Measurements from ENCODE around the gene ACADSB.

Gene ACADSB

GRCh38 chr10:123042708-123043408 is 34.1 kb downstream of the ACADSB start:
- Mint-ChIP-seq H3K36me3 (peaks cover 6% of the 10 kb centered on the region), H3K27ac (no peak overlapping the region), H3K4me3 (no peak overlapping the region), H3K27me3 (no peaks in the 10 kb centered on the region), H3K4me1 (ENCODE audit: low read depth) (peaks cover 1% of the 10 kb centered on the region), H3K9me3 (ENCODE audit: low read depth) (no peaks in the 10 kb centered on the region)

DNA sequence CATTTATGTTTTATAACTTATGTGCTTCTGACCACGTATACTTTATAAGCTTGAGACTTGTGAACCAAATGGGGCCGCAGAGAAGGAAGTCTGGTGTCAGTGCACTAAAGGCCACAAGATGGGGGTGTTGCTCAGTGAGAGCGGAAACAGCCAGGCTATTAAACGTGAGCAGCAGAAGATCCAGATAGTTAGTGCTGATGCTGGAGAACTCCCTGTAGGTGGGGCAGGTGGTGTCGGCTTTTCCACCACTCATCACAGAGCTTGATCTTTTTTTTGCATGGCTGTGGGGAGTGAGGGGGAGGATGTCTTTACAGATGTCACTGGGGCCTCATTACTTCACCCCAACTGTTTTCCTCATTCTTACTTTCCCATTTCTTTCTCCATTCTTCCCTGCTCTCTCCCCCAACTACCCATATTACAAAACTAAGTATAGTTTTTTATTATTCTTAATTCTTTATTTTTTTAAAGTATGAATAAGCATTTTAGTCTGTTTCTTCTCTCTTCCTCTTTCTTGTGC is 34.7 kb downstream of the ACADSB start:
- peaks cover 6% of the 10 kb centered on the region for H3K36me3 Mint-ChIP-seq
- no peak overlapping the region for H3K4me3 Mint-ChIP-seq
- no peaks in the 10 kb centered on the region for H3K9me3 Mint-ChIP-seq (ENCODE audit: low read depth)
- peaks cover 1% of the 10 kb centered on the region for H3K4me1 Mint-ChIP-seq (ENCODE audit: low read depth)
- no peaks in the 10 kb centered on the region for H3K27me3 Mint-ChIP-seq
- no peak overlapping the region for H3K27ac Mint-ChIP-seq

GRCh38 chr10:123044391-123044790 is 35.6 kb downstream of the ACADSB start:
- Mint-ChIP-seq H3K4me3 (no peak overlapping the region), H3K4me1 (ENCODE audit: low read depth) (no peaks in the 10 kb centered on the region), H3K27ac (no peak overlapping the region), H3K9me3 (ENCODE audit: low read depth) (no peaks in the 10 kb centered on the region), H3K36me3 (peaks cover 6% of the 10 kb centered on the region), H3K27me3 (no peaks in the 10 kb centered on the region)

DNA sequence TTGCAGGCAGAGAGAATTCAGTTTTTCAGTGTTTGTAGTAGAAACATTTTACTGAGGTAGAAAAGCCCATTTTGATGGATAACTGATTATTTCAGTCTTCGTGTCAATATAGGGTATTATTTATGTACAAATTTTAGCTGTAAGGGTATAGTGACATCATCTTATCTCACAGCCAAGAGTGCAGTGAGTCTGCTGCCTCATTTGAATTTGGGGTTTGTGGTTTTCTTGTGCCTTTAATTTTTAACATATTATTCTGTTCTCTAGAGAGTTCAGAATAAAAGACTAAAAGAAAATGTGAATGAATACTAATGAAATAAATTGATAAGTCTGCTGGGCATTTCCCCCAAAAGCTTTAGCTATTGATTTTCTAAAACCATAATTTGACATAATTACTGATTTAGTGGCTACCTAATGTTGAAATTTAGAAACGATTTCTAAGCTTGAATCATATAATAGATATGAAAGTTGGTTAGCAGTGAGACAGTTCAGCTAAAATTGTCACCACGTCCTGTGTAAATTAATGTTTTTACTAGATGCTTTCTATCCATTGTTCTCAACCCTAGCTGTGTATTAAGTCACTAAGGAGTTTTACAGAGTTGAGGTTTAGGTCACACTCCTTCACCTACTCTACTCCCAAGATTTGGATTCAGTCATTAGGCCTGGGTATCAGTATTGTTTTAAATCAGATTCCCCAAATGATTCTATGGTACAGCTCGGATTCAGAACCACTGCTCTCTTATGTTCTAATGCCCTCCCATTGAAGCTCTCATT is 37.3 kb downstream of the ACADSB start:
- H3K27me3 Mint-ChIP-seq = no peaks in the 10 kb centered on the region
- no peaks in the 10 kb centered on the region for H3K4me1 Mint-ChIP-seq (ENCODE audit: low read depth)
- H3K4me3 Mint-ChIP-seq = no peak overlapping the region
- H3K27ac Mint-ChIP-seq = no peak overlapping the region
- peaks cover 10% of the 10 kb centered on the region for H3K36me3 Mint-ChIP-seq
- H3K9me3 Mint-ChIP-seq (ENCODE audit: low read depth) = no peaks in the 10 kb centered on the region

GRCh38 chr10:123057968-123058367 is 49.2 kb downstream of the ACADSB start:
- Mint-ChIP-seq H3K36me3 (peaks cover 16% of the 10 kb centered on the region), H3K27ac (no peak overlapping the region), H3K4me3 (no peak overlapping the region), H3K9me3 (ENCODE audit: low read depth) (no peaks in the 10 kb centered on the region), H3K27me3 (no peaks in the 10 kb centered on the region), H3K4me1 (ENCODE audit: low read depth) (no peaks in the 10 kb centered on the region)

- no peak overlapping the region for H3K27ac Mint-ChIP-seq
- H3K4me1 Mint-ChIP-seq (ENCODE audit: low read depth) = no peaks in the 10 kb centered on the region
- peaks cover 8% of the 10 kb centered on the region for H3K27me3 Mint-ChIP-seq
- no peaks in the 10 kb centered on the region for H3K36me3 Mint-ChIP-seq
- H3K4me3 Mint-ChIP-seq = no peak overlapping the region
- peaks cover 3% of the 10 kb centered on the region for H3K9me3 Mint-ChIP-seq (ENCODE audit: low read depth)
Observed at GRCh38 chr10:123061865-123062264, 53.1 kb downstream of the ACADSB start.

- no peaks in the 10 kb centered on the region for H3K4me1 Mint-ChIP-seq (ENCODE audit: low read depth)
- H3K27me3 Mint-ChIP-seq = peaks cover 8% of the 10 kb centered on the region
- H3K36me3 Mint-ChIP-seq = no peaks in the 10 kb centered on the region
- peaks cover 3% of the 10 kb centered on the region for H3K9me3 Mint-ChIP-seq (ENCODE audit: low read depth)
- H3K4me3 Mint-ChIP-seq = no peak overlapping the region
- no peak overlapping the region for H3K27ac Mint-ChIP-seq
Observed at GRCh38 chr10:123062726-123063125, 53.9 kb downstream of the ACADSB start.

GRCh38 chr10:123068087-123068853 is 59.5 kb downstream of the ACADSB start:
- Mint-ChIP-seq H3K27ac (no peak overlapping the region), H3K27me3 (peaks cover 10% of the 10 kb centered on the region), H3K9me3 (ENCODE audit: low read depth) (peaks cover 3% of the 10 kb centered on the region), H3K4me1 (ENCODE audit: low read depth) (no peaks in the 10 kb centered on the region), H3K4me3 (no peak overlapping the region), H3K36me3 (no peaks in the 10 kb centered on the region)

DNA sequence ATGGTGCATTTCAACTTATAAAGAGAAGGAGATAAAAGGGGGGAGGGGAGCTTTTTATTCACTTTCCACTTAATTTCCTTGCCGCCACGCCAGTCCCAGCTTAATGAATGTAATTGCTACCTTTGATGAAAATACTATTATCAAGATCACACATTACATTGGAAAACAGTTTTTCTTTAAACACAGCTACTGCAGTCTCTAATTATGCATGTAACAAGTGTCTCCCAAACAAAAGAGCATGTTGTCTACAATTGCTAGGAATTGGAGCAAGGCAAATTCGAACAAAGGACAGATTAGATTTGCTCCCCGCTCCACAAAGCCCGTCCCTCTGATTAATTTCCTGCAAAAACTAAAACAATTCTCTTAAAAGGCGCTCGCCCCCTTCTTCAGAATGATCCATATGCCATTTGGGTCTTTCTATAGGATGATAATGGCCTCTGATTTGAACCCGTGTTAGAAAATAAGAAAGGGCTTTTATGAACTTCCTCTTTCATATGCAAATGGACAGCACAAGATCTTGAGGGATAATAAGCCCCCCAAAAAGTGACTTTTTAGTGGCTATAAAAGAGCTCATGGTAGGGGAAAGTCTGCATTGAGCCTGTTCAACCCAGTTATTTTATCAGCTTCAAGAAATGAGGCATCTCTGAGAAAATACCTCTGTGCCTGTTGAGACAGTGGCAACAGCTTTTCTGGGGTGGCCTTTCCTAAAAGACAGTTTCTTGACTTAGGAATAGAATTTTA is 60.6 kb downstream of the ACADSB start:
- Mint-ChIP-seq H3K4me3 (no peak overlapping the region), H3K4me1 (ENCODE audit: low read depth) (no peaks in the 10 kb centered on the region), H3K27ac (no peak overlapping the region), H3K36me3 (no peaks in the 10 kb centered on the region), H3K27me3 (peaks cover 10% of the 10 kb centered on the region), H3K9me3 (ENCODE audit: low read depth) (peaks cover 3% of the 10 kb centered on the region)

GRCh38 chr10:123073187-123073586 is 64.4 kb downstream of the ACADSB start:
- H3K4me1 Mint-ChIP-seq (ENCODE audit: low read depth) = no peaks in the 10 kb centered on the region
- no peaks in the 10 kb centered on the region for H3K36me3 Mint-ChIP-seq
- H3K27ac Mint-ChIP-seq = no peak overlapping the region
- H3K27me3 Mint-ChIP-seq = peaks cover 8% of the 10 kb centered on the region
- no peaks in the 10 kb centered on the region for H3K9me3 Mint-ChIP-seq (ENCODE audit: low read depth)
- no peak overlapping the region for H3K4me3 Mint-ChIP-seq

GRCh38 chr10:123074215-123074614 is 65.4 kb downstream of the ACADSB start:
- Mint-ChIP-seq H3K4me1 (ENCODE audit: low read depth) (no peaks in the 10 kb centered on the region), H3K4me3 (no peak overlapping the region), H3K27ac (no peak overlapping the region), H3K9me3 (ENCODE audit: low read depth) (no peaks in the 10 kb centered on the region), H3K36me3 (no peaks in the 10 kb centered on the region), H3K27me3 (peaks cover 9% of the 10 kb centered on the region)

DNA sequence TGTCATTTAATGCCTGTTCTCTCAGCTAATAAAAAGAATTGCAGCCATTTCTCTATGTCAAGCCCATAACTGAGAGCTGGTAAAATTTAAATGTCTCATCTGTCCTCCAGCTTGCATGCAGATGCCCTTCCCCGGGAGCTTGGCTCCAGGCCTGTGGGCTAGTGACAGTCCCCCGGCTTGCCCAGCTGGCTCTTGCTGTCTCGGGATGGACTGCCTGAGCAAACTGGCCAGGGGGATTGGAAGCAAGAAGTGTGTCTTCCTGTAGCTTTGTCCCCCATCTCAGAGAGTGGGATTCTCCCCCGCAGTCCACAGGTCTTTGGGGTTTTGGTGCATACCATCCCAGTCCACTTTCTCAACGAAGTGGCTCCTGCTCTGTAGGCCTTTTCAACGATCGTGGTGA is 73.1 kb downstream of the ACADSB start:
- Mint-ChIP-seq H3K27ac (no peak overlapping the region), H3K36me3 (no peaks in the 10 kb centered on the region), H3K4me1 (ENCODE audit: low read depth) (no peaks in the 10 kb centered on the region), H3K4me3 (no peak overlapping the region), H3K9me3 (ENCODE audit: low read depth) (no peaks in the 10 kb centered on the region), H3K27me3 (peaks cover 22% of the 10 kb centered on the region)

- H3K9me3 Mint-ChIP-seq (ENCODE audit: low read depth) = no peaks in the 10 kb centered on the region
- no peak overlapping the region for H3K27ac Mint-ChIP-seq
- H3K4me1 Mint-ChIP-seq (ENCODE audit: low read depth) = no peaks in the 10 kb centered on the region
- H3K36me3 Mint-ChIP-seq = no peaks in the 10 kb centered on the region
- H3K27me3 Mint-ChIP-seq = peaks cover 15% of the 10 kb centered on the region
- no peak overlapping the region for H3K4me3 Mint-ChIP-seq
Observed at GRCh38 chr10:123083811-123084210, 75.0 kb downstream of the ACADSB start.

GRCh38 chr10:123086281-123086680 is 77.5 kb downstream of the ACADSB start:
- H3K27me3 Mint-ChIP-seq = peaks cover 8% of the 10 kb centered on the region
- H3K9me3 Mint-ChIP-seq (ENCODE audit: low read depth) = no peaks in the 10 kb centered on the region
- H3K4me1 Mint-ChIP-seq (ENCODE audit: low read depth) = peaks cover 3% of the 10 kb centered on the region
- no peak overlapping the region for H3K4me3 Mint-ChIP-seq
- H3K36me3 Mint-ChIP-seq = no peaks in the 10 kb centered on the region
- H3K27ac Mint-ChIP-seq = no peak overlapping the region
